Esophagus squamous epithelium (tissue), 4 donors: Measurements from ENCODE around the gene ZFAND5.

Experiments used
- POLR2A ChIP-seq, 4 donors: fragments of 450-650 bp; IDR thresholded peaks; one replicate each; pipeline ENCODE4 v1.6.1; 2017; ENCODE audit warnings: antibody characterized with exemption in 4 of 4, mild to moderate bottlenecking in 4 of 4, moderate library complexity in 3 of 4
- TF ChIP-seq, protein P1 (sequence below), 6 experiments: fragments of 450-650 bp in 4 of 6; fragments of 200-600 bp in 2 of 6; sonication (generic) in 2 of 6; IDR thresholded peaks; one replicate each; pipeline ENCODE4 v1.5.1; 2016 to 2019; ENCODE audit warnings: antibody characterized with exemption in 6 of 6, mild to moderate bottlenecking in 4 of 6, moderate library complexity in 4 of 6

DNA sequence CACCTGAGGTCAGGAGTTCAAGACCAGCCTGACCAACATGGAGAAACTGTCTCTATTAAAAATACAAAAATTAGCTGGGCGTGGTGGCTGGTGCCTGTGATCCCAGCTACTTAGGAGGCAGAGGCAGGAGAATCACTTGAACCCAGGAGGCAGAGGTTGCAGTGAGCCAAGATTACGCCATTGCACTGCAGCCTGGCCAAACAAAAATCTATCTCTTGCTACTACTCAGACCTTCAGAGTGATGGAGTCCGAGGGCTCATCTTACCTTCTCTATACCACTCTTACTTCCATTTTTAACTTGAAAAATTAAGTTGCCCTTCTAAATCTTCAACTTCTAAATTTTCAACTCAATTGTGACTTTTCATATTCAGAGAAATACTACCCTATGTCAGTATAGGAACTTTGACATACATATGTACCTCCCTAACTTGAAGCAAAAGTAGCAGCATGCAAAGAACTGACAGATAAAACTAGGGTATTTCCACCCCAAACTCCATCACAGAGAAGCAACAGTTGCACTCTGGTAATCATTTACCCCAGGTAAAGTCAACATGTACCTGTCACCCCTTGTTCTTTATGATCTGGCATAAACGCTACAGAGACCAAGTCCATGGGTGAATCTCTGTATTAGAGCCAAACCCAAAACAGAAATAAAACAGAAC, 11.4 kb downstream of the ZFAND5 start:
- no peak for TF ChIP-seq POLR2A (IDR thresholded peaks at IDR 0.05)
- TF ChIP-seq, protein P1, sequence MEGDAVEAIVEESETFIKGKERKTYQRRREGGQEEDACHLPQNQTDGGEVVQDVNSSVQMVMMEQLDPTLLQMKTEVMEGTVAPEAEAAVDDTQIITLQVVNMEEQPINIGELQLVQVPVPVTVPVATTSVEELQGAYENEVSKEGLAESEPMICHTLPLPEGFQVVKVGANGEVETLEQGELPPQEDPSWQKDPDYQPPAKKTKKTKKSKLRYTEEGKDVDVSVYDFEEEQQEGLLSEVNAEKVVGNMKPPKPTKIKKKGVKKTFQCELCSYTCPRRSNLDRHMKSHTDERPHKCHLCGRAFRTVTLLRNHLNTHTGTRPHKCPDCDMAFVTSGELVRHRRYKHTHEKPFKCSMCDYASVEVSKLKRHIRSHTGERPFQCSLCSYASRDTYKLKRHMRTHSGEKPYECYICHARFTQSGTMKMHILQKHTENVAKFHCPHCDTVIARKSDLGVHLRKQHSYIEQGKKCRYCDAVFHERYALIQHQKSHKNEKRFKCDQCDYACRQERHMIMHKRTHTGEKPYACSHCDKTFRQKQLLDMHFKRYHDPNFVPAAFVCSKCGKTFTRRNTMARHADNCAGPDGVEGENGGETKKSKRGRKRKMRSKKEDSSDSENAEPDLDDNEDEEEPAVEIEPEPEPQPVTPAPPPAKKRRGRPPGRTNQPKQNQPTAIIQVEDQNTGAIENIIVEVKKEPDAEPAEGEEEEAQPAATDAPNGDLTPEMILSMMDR (IDR thresholded peaks at IDR 0.05) = no peak
